Measurements from ENCODE around the gene AFF3. TPM values are rescaled to one million over a fixed set of nuclear protein-coding genes. Genes with fewer than 3 reads are reported as not detected.
"Not testable (repeated sequence)": the region's sequence is repeated elsewhere in the genome, so short reads cannot be mapped to it uniquely, and the experiment has no call there.

Gene AFF3
- total RNA-seq, 2 experiments from 2014 or later: 5.6 TPM

DNA sequence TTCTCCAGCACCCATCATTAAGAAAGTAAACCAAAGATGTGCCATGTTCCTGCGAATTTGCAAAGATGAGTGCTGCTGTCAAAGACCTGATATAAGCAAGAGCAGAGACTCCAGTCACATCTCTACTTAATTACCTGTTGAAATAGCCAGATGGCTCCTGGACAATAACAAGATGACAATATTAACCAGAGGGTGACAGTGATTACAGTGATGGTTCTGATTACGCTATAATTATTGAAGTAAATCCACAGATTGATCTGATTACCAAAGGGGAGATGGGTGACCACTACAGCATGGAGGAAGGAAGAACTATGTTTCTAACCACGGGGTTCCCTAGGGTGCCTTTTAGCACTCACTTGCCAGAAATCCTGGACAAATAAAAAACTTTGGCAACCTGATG, 36.5 kb upstream of the AFF3 start:
- POLR2A ChIA-PET: no interaction called here
- Mint-ChIP-seq H3K4me3 (no peak overlapping the region), H3K36me3 (ENCODE audit: low read depth) (no peaks in the 10 kb centered on the region), H3K9me3 (ENCODE audit: low read depth) (no peaks in the 10 kb centered on the region), H3K4me1 (no peaks in the 10 kb centered on the region), H3K27ac (no peak overlapping the region), H3K27me3 (no peaks in the 10 kb centered on the region)
- DNase-seq: no peak
- CTCF ChIA-PET: no interaction called here
- intact Hi-C loops (cut with DNase I, micrococcal nuclease): no loop called here
- ATAC-seq: no peak

DNA sequence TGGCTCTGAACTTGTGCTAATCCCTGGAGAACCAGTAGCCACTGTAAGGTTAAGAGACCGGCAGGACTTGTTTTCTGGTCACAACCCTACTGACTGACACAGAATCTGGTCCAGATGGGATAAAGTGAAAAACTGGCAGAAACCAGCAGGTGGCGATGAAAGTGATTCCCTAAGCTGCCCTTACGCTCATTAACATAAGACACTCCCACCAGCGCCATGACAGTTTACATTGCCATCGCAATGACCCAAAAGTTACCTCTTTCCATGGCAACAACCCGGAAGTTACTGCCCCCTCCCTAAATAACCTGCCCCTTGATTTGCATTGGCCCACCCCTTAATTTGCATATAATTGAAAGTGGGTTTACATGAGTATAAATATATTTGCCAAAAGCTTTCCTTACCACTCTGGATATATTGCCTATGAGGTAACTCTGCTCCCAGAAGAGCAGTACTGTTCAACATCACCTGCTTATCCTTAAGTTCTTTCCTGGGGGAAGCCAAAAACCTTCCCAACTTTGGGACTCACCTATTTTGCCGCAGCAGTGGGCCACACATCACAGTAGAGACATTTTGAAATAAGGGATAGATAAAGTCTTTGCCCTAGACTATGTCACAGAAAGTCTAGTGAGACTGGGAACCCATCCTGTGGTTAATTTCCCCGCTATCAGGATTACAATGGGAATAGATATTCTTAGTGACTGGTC, 35.8 kb upstream of the AFF3 start:
- H3K4me3 Mint-ChIP-seq: no peak overlapping the region
- DNase-seq (peak; percentile 56), ATAC-seq (peak; percentile 58)
- ChIA-PET CTCF (interaction anchor here (0.8 to 1.6 kb wide), 2 partner anchors 14 to 38 kb away, joined by 3 read pairs; no protein-coding TSS in a partner anchor), POLR2A (no interaction called here)
- H3K4me1 Mint-ChIP-seq: no peaks in the 10 kb centered on the region
- H3K27me3 Mint-ChIP-seq: no peaks in the 10 kb centered on the region
- intact Hi-C loops (cut with DNase I, micrococcal nuclease): no loop called here
- no peak overlapping the region for H3K27ac Mint-ChIP-seq
- no peaks in the 10 kb centered on the region for H3K36me3 Mint-ChIP-seq (ENCODE audit: low read depth)
- no peaks in the 10 kb centered on the region for H3K9me3 Mint-ChIP-seq (ENCODE audit: low read depth)

DNA sequence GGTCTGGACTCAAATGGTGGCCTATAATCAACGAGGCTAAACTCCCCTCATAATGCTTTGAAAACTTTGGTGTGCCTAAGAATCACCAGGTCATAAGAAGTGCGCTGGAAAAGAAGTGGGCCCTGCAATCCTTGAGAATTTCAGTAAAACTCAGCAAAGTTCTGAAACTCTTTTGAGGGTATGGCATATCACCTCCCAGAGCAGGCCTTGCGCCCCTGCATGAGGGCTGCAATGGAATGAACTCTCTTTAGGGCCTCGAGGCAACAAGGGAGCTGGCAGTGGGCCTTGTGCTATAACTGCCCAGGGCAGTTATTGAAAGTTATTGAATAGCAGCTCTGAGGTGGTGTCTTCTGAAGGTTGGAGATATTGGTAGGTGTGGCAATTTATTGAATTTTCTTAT, 34.5 kb upstream of the AFF3 start:
- intact Hi-C loops (cut with DNase I, micrococcal nuclease): no loop called here
- no peaks in the 10 kb centered on the region for H3K27me3 Mint-ChIP-seq
- H3K27ac Mint-ChIP-seq: no peak overlapping the region
- no peaks in the 10 kb centered on the region for H3K36me3 Mint-ChIP-seq (ENCODE audit: low read depth)
- ATAC-seq (no peak), DNase-seq (no peak)
- POLR2A ChIA-PET: no interaction called here
- H3K4me1 Mint-ChIP-seq: no peaks in the 10 kb centered on the region
- H3K4me3 Mint-ChIP-seq: no peak overlapping the region
- CTCF ChIA-PET: interaction anchor here (0.6 to 1.6 kb wide), 2 partner anchors 13 to 44 kb away, joined by 3 to 4 read pairs; no protein-coding TSS in a partner anchor
- no peaks in the 10 kb centered on the region for H3K9me3 Mint-ChIP-seq (ENCODE audit: low read depth)

DNA sequence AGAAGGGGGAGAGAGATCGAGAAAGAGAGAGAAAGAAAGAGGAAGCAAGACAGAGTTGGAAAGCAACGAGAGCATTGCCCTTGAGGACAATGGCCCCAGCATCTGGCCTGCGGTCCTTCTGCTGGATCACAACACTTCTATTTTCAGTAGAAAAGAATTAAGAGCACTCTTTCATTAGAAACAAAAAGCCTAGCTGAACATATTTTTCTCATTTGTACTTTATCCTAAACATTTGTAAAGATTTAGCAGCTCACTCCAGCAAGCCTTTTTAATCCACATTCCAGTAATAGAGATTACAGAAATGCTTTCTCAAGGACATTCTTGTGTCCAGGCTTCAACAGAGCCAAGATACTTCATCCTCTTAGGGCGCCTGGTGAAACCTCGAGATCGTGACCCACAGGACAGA, 31.6 kb upstream of the AFF3 start:
- ChIA-PET POLR2A (no interaction called here), CTCF (interaction anchor here (1.1 kb wide), 1 partner anchor 27 kb away, joined by 3 read pairs; no protein-coding TSS in a partner anchor)
- ATAC-seq (no peak), DNase-seq (no peak)
- H3K27me3 Mint-ChIP-seq: no peaks in the 10 kb centered on the region
- no peaks in the 10 kb centered on the region for H3K36me3 Mint-ChIP-seq (ENCODE audit: low read depth)
- H3K4me1 Mint-ChIP-seq: no peaks in the 10 kb centered on the region
- no peaks in the 10 kb centered on the region for H3K9me3 Mint-ChIP-seq (ENCODE audit: low read depth)
- intact Hi-C loops (cut with DNase I, micrococcal nuclease): no loop called here
- no peak overlapping the region for H3K27ac Mint-ChIP-seq
- no peak overlapping the region for H3K4me3 Mint-ChIP-seq

DNA sequence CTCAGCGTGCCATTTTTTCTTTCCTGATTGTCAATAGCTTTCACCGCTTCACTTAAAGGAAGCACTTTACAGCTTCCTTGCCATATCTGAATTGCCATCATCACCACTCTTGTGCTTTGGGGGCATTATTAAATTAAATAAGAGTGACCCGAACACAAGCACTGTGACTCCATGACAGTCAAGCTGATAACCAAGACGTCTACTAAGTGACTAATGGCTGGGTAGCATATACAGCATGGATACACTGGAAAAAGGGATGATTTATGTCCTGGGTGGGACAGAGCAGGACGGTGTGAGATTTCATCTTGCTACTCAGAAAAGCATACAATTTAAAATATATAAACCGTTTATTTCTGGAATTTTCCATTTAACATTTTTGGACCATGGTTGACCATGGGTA, 24.3 kb upstream of the AFF3 start:
- H3K27me3 Mint-ChIP-seq: no peaks in the 10 kb centered on the region
- H3K36me3 Mint-ChIP-seq (ENCODE audit: low read depth): peaks cover 2% of the 10 kb centered on the region
- CTCF ChIA-PET: interaction anchor here (1.2 kb wide), 1 partner anchor 97 kb away, joined by 5 read pairs; no protein-coding TSS in a partner anchor
- DNase-seq (no peak), ATAC-seq (no peak)
- no peak overlapping the region for H3K4me3 Mint-ChIP-seq
- H3K27ac Mint-ChIP-seq: no peak overlapping the region
- H3K4me1 Mint-ChIP-seq: no peaks in the 10 kb centered on the region
- intact Hi-C loops (cut with DNase I, micrococcal nuclease): no loop called here
- POLR2A ChIA-PET: no interaction called here
- H3K9me3 Mint-ChIP-seq (ENCODE audit: low read depth): peaks cover 2% of the 10 kb centered on the region

DNA sequence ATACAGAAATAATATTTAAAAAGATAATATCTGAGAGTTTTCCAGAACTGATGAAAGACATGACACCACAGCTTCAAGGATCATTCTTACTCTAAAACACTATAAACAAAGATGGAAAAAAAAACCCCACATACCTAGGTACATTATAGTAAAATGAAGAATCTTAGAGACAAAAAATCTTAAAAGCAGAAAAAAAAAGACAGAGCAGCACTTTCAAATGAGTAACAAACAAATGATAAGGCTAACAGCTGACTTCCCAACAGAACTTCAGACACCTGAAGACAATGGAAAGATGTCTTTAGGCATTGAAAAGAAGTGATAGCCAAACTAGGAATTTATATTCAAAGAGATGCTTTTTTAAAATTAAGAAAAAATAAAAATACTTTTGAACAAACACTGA, 21.2 kb upstream of the AFF3 start:
- no peak for ATAC-seq
- Mint-ChIP-seq H3K4me3 (no peak overlapping the region), H3K4me1 (no peaks in the 10 kb centered on the region), H3K27ac (no peak overlapping the region), H3K36me3 (ENCODE audit: low read depth) (peaks cover 2% of the 10 kb centered on the region), H3K27me3 (no peaks in the 10 kb centered on the region), H3K9me3 (ENCODE audit: low read depth) (peaks cover 2% of the 10 kb centered on the region)
- ChIA-PET POLR2A (interaction anchor here (0.7 kb wide), 1 partner anchor 316 kb away, joined by 5 read pairs; no protein-coding TSS in a partner anchor), CTCF (interaction anchor here (1.0 kb wide), 1 partner anchor 14 kb away, joined by 3 read pairs; no protein-coding TSS in a partner anchor)
- intact Hi-C loops (cut with DNase I, micrococcal nuclease): no loop called here
- no peak for DNase-seq

DNA sequence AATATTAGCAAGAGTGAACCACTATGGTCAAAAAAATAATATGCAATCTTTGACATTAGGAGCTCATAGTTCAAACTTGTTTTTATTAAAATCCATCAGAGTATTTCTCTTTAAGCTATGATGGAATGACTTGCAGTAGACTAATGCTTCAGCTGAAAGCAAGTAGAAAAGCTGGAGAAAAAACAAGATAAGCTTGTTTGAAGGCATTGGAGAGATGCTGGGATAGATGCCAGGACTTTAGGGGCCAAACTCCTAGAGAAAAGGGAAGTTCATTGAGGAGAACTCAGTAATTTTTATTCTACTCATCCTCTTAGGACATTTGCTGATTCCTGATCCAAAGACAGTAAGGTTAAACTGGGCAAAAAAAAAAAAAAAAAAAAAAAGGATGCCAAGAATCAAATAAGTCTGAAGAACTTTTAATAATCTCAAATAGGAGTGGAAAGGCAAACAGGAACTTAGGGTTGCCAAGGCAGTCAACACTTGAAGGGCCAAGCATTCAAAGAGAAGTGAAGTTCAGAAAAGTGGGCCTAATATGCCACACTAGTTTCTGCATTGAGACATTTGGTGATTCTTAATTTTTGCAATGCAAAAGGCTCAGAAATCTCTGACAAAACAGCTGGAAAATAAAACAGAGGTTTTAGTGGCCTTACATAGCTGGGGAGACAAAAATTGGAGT, 19.7 kb upstream of the AFF3 start:
- Mint-ChIP-seq H3K4me1 (no peaks in the 10 kb centered on the region), H3K36me3 (ENCODE audit: low read depth) (peaks cover 2% of the 10 kb centered on the region), H3K27me3 (no peaks in the 10 kb centered on the region), H3K9me3 (ENCODE audit: low read depth) (peaks cover 2% of the 10 kb centered on the region), H3K4me3 (no peak overlapping the region), H3K27ac (no peak overlapping the region)
- ATAC-seq (no peak), DNase-seq (no peak)
- CTCF ChIA-PET: no interaction called here
- intact Hi-C loops (cut with DNase I, micrococcal nuclease): no loop called here
- POLR2A ChIA-PET: no interaction called here

DNA sequence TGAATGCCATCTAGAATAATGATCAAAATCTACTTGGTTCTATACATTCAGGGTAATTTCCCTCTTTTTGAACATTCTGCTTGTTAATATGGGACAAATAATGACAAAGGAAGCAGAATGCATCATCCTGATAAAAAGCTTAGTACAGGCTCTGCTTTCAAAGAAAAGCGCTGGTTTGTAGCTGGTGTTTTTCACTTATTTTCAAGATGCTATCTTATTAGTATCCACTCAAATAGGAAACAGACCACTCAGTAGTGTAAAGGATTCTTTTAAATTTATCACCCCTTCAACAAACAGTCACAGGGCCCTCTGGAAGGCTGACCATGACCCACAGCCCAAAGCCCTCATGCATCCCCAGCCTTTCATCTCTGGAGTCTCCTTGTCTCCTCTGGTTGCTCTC, 18.0 kb upstream of the AFF3 start:
- Mint-ChIP-seq H3K4me1 (no peaks in the 10 kb centered on the region), H3K9me3 (ENCODE audit: low read depth) (peaks cover 2% of the 10 kb centered on the region), H3K27me3 (no peaks in the 10 kb centered on the region), H3K27ac (no peak overlapping the region), H3K4me3 (no peak overlapping the region), H3K36me3 (ENCODE audit: low read depth) (peaks cover 2% of the 10 kb centered on the region)
- DNase-seq (no peak), ATAC-seq (no peak)
- ChIA-PET POLR2A (interaction anchor here (0.7 kb wide), 1 partner anchor 24 kb away, joined by 3 read pairs; no protein-coding TSS in a partner anchor), CTCF (no interaction called here)
- intact Hi-C loops (cut with DNase I, micrococcal nuclease): no loop called here

DNA sequence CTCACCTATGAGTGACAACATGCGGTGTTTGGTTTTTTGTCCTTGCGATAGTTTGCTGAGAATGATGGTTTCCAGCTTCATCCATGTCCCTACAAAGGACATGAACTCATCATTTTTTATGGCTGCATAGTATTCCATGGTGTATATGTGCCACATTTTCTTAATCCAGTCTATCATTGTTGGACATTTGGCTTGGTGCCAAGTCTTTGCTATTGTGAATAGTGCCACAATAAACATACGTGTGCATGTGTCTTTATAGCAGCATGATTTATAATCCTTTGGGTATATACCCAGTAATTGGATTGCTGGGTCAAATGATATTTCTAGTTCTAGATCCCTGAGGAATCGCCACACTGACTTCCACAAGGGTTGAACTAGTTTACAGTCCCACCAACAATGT, 9.4 kb upstream of the AFF3 start:
- H3K4me3 Mint-ChIP-seq; CTCF ChIA-PET; H3K27me3 Mint-ChIP-seq; H3K9me3 Mint-ChIP-seq (ENCODE audit: low read depth); POLR2A ChIA-PET; H3K36me3 Mint-ChIP-seq (ENCODE audit: low read depth); H3K4me1 Mint-ChIP-seq; ATAC-seq; H3K27ac Mint-ChIP-seq; intact Hi-C loops (cut with DNase I, micrococcal nuclease); DNase-seq: not testable (repeated sequence)

DNA sequence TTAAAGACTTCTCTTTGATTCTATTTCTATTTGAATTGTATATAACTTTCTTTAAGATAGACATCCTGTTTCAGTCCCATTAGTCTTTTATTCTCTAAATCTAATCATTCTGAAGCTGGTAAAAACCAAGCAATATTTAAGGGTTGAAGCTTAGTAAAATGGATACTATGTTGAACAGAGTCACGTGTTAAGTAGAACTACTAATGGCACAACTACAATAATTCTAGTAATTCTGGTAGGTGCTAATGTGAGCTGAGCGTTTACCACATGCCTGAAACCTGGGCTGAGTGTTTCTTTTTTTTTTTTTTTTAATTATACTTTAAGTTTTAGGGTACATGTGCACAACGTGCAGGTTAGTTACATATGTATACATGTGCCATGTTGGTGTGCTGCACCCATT, 8.9 kb upstream of the AFF3 start:
- no peak overlapping the region for H3K27ac Mint-ChIP-seq
- H3K4me1 Mint-ChIP-seq: no peaks in the 10 kb centered on the region
- ChIA-PET CTCF (no interaction called here), POLR2A (no interaction called here)
- H3K9me3 Mint-ChIP-seq (ENCODE audit: low read depth): peaks cover 2% of the 10 kb centered on the region
- no peak for ATAC-seq
- peaks cover 2% of the 10 kb centered on the region for H3K27me3 Mint-ChIP-seq
- DNase-seq: no peak
- H3K4me3 Mint-ChIP-seq: no peak overlapping the region
- intact Hi-C loops (cut with DNase I, micrococcal nuclease): no loop called here
- no peaks in the 10 kb centered on the region for H3K36me3 Mint-ChIP-seq (ENCODE audit: low read depth)

DNA sequence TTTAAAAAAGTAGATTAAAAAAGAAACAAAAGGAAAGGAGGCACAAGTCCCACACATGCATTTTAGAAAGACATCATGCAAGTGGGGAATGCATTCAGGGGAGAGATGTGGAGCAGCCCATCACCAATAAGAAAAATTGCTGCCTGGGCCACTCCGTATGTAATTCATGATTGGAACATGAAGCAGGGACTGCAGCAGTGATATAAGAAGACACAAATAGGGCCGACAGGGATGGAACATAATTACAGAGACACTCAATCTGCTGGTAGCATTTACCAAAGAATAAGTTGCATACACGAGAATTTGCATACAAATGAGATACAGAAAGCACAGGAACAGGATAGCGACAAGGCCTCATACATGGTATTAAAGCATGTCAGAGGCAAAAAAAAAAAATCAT, 6.5 kb upstream of the AFF3 start:
- no peak overlapping the region for H3K27ac Mint-ChIP-seq

DNA sequence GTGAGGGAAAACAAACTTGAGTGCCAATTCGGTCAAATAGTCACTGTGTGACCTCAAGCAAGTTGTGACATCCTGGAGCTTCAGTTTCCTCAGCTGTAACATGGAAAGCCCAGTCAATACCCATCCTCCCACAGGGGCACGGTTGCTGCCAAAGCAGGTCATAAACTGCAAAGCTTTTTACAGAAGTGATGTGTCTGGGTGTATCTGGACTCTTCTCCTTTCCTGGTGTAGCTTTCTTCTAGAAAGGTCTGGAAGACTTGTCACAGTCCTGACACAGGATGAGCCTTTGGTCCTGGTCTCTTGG, 4.2 kb upstream of the AFF3 start:
- no peak for ATAC-seq
- DNase-seq: no peak
- intact Hi-C loops (cut with DNase I, micrococcal nuclease): no loop called here
- Mint-ChIP-seq H3K36me3 (ENCODE audit: low read depth) (no peaks in the 10 kb centered on the region), H3K27ac (no peak overlapping the region), H3K27me3 (peaks cover 5% of the 10 kb centered on the region), H3K4me3 (no peak overlapping the region), H3K4me1 (peaks cover 20% of the 10 kb centered on the region), H3K9me3 (ENCODE audit: low read depth) (peaks cover 2% of the 10 kb centered on the region)
- POLR2A ChIA-PET: no interaction called here
- CTCF ChIA-PET: no interaction called here

More for the DNA sequence above, 6.5 kb upstream of the AFF3 start:
- POLR2A ChIA-PET: no interaction called here
- Mint-ChIP-seq H3K27me3 (peaks cover 3% of the 10 kb centered on the region), H3K9me3 (ENCODE audit: low read depth) (peaks cover 2% of the 10 kb centered on the region), H3K36me3 (ENCODE audit: low read depth) (no peaks in the 10 kb centered on the region), H3K4me1 (no peaks in the 10 kb centered on the region), H3K4me3 (no peak overlapping the region)
- ATAC-seq (no peak), DNase-seq (no peak)
- CTCF ChIA-PET: no interaction called here
- intact Hi-C loops (cut with DNase I, micrococcal nuclease): no loop called here

Data from activated CD4-positive, alpha-beta T cell treated with anti-CD3 and anti-CD28 coated beads for 36 hours (primary cell).